Breast epithelium (tissue), 3 donors: ENCODE data around the gene GLCCI1.

Experiments used
- POLR2A ChIP-seq: fragments of 450-650 bp; IDR thresholded peaks from one replicate; pipeline ENCODE4 v1.6.1; 2016; ENCODE audit warnings: antibody characterized with exemption, mild to moderate bottlenecking, moderate library complexity
- TF ChIP-seq, protein P1 (sequence below), 3 donors: fragments of 450-650 bp; IDR thresholded peaks; one replicate each; pipeline ENCODE4 v1.5.1; 2016 to 2017; ENCODE audit warnings: antibody characterized with exemption in 3 of 3, mild to moderate bottlenecking in 3 of 3, moderate library complexity in 3 of 3

DNA sequence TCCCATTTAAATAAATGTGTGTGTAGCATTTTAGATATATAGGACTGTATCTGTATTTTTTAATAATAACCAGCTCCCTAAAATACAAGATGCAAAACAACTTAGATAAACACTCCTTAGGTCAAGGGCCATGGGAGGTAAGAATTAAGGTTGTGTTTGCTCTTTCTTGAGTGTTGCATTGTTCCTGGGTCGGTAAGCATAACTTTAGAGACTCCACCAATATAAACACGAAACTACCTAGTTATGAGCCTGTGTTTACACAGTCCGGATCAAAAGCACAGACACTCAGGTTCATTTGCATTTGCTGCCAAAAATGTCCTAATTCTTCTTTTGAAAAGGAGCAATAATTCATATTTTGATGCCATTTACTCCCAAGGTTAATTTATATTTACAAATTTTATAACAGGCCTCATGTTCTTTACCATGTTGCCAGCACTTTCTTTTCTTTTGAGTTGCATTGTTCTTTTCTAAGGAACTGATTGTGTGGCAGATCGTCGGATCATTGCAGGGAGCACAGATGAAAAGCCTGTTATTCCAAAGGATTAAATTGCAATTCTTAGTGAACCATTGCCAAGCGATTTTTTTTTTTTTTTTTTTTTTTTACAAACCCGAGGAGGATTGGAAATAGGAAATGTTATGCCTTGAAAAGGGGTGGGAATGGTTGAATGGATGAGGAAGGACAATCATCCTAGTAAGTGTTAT is 45.8 kb upstream of the GLCCI1 start:
- TF ChIP-seq, protein P1, sequence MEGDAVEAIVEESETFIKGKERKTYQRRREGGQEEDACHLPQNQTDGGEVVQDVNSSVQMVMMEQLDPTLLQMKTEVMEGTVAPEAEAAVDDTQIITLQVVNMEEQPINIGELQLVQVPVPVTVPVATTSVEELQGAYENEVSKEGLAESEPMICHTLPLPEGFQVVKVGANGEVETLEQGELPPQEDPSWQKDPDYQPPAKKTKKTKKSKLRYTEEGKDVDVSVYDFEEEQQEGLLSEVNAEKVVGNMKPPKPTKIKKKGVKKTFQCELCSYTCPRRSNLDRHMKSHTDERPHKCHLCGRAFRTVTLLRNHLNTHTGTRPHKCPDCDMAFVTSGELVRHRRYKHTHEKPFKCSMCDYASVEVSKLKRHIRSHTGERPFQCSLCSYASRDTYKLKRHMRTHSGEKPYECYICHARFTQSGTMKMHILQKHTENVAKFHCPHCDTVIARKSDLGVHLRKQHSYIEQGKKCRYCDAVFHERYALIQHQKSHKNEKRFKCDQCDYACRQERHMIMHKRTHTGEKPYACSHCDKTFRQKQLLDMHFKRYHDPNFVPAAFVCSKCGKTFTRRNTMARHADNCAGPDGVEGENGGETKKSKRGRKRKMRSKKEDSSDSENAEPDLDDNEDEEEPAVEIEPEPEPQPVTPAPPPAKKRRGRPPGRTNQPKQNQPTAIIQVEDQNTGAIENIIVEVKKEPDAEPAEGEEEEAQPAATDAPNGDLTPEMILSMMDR (IDR thresholded peaks at IDR 0.05) = no peak
- no peak for TF ChIP-seq POLR2A
